Stimulated activated CD4-positive, alpha-beta T cell treated with anti-CD3 and anti-CD28 coated beads, Interleukin-2, amount 100 ng/mL, for 48 hours (primary cell): ENCODE measurements around the gene ZNF273.
A peak's percentile ranks its signal among the peaks of the same experiment; 100 is the strongest.
"Not testable (repeated sequence)": the region's sequence is repeated elsewhere in the genome, so short reads cannot be mapped to it uniquely, and the experiment has no call there.

Experiments
- DNase-seq, 2 donors: peaks; one replicate each; pipeline ENCODE4 v3.0.0-alpha.2; 2020

ZNF273 gene

GRCh38 chr7:64902806-64903721 is at the start of gene ZNF273:
Gene ZNF273, plus strand, starts transcription at chr7:64903273. Its CDS starts 45 bp downstream, at chr7:64903318.
- peak; percentile 80 for DNase-seq

- no peak for DNase-seq
Observed at GRCh38 chr7:64853679-64854078, 49.4 kb upstream of the ZNF273 start.

- DNase-seq = no peak
Observed at GRCh38 chr7:64854969-64855368, 48.1 kb upstream of the ZNF273 start.

- DNase-seq = no peak
Observed at GRCh38 chr7:64863021-64863420, 40.1 kb upstream of the ZNF273 start.

- DNase-seq = not testable (repeated sequence)
Observed at GRCh38 chr7:64863530-64863929, 39.5 kb upstream of the ZNF273 start.

- DNase-seq = no peak
Observed at GRCh38 chr7:64863969-64864368, 39.1 kb upstream of the ZNF273 start.

GRCh38 chr7:64867863-64868440 is 35.1 kb upstream of the ZNF273 start:
- DNase-seq = no peak

- no peak for DNase-seq
Observed at GRCh38 chr7:64868499-64868898, 34.6 kb upstream of the ZNF273 start.

GRCh38 chr7:64869121-64869725 is 33.9 kb upstream of the ZNF273 start:
- no peak for DNase-seq

GRCh38 chr7:64869912-64870562 is 33.0 kb upstream of the ZNF273 start:
- no peak for DNase-seq

GRCh38 chr7:64870656-64871055 is 32.4 kb upstream of the ZNF273 start:
- no peak for DNase-seq

- DNase-seq = no peak
Observed at GRCh38 chr7:64871761-64872160, 31.3 kb upstream of the ZNF273 start.

GRCh38 chr7:64872351-64873154 is 30.5 kb upstream of the ZNF273 start:
- no peak for DNase-seq

- no peak for DNase-seq
Observed at GRCh38 chr7:64873155-64873500, 29.9 kb upstream of the ZNF273 start.

- no peak for DNase-seq
Observed at GRCh38 chr7:64873517-64873916, 29.6 kb upstream of the ZNF273 start.

GRCh38 chr7:64874114-64874513 is 29.0 kb upstream of the ZNF273 start:
- no peak for DNase-seq

GRCh38 chr7:64874562-64875250 is 28.4 kb upstream of the ZNF273 start:
- DNase-seq = no peak

GRCh38 chr7:64875258-64875657 is 27.8 kb upstream of the ZNF273 start:
- no peak for DNase-seq

- DNase-seq = no peak
Observed at GRCh38 chr7:64875658-64876406, 27.2 kb upstream of the ZNF273 start.

GRCh38 chr7:64876792-64877713 is 26.0 kb upstream of the ZNF273 start:
- DNase-seq = peak; percentile 38 to 58
